ENCODE measurements around the gene CCDC196. TPM values are rescaled to one million over a fixed set of nuclear protein-coding genes. Genes with fewer than 3 reads are reported as not detected.
"Not testable (repeated sequence)": the region's sequence is repeated elsewhere in the genome, so short reads cannot be mapped to it uniquely, and the experiment has no call there.

Gene CCDC196
- total RNA-seq, 1 donor from 2014 or later, result not detected

- Histone ChIP-seq H3K27me3 (no peaks in the 10 kb centered on the region), H3K36me3 (no peaks in the 10 kb centered on the region), H3K4me1 (peaks cover 2% of the 10 kb centered on the region), H3K4me3 (no peak overlapping the region), H3K27ac (no peak overlapping the region), H3K9me3 (no peaks in the 10 kb centered on the region)
- intact Hi-C loops (cut with DNase I), result no loop called here
- DNase-seq (ENCODE audit: extremely low spot score in 2 of 2), result no peak
- TF ChIP-seq POLR2AphosphoS5 (IDR thresholded peaks at IDR 0.05; ENCODE audit: insufficient read depth in 1 of 2, low read depth in 1 of 2) (no peak), POLR2A (IDR thresholded peaks at IDR 0.05) (no peak)
Observed at GRCh38 chr14:66501592-66501991, 15.4 kb downstream of the CCDC196 start.

GRCh38 chr14:66502836-66503235 is 16.7 kb downstream of the CCDC196 start:
- H3K9me3 ChIP-seq; H3K36me3 ChIP-seq; intact Hi-C loops (cut with DNase I); H3K27ac ChIP-seq; DNase-seq (ENCODE audit: extremely low spot score in 2 of 2); H3K27me3 ChIP-seq; H3K4me3 ChIP-seq: not testable (repeated sequence)
- peaks cover 10% of the 10 kb centered on the region for H3K4me1 ChIP-seq

GRCh38 chr14:66503532-66503931 is 17.4 kb downstream of the CCDC196 start:
- Histone ChIP-seq H3K4me3 (no peak overlapping the region), H3K27me3 (no peaks in the 10 kb centered on the region), H3K27ac (no peak overlapping the region), H3K4me1 (peaks cover 10% of the 10 kb centered on the region), H3K36me3 (no peaks in the 10 kb centered on the region), H3K9me3 (no peaks in the 10 kb centered on the region)
- TF ChIP-seq CTCF (IDR thresholded peaks at IDR 0.05) (no peak), POLR2A (IDR thresholded peaks at IDR 0.05) (no peak), POLR2AphosphoS5 (IDR thresholded peaks at IDR 0.05; ENCODE audit: insufficient read depth in 1 of 2, low read depth in 1 of 2) (no peak)
- intact Hi-C loops (cut with DNase I), result no loop called here
- DNase-seq (ENCODE audit: extremely low spot score in 2 of 2), result no peak

- Histone ChIP-seq H3K9me3 (no peaks in the 10 kb centered on the region), H3K27me3 (no peaks in the 10 kb centered on the region), H3K36me3 (no peaks in the 10 kb centered on the region), H3K27ac (peak overlapping the region; percentile 92), H3K4me3 (peak overlapping the region; percentile 64 to 83), H3K4me1 (peaks cover 23% of the 10 kb centered on the region)
- DNase-seq (ENCODE audit: extremely low spot score in 2 of 2), result no peak
- intact Hi-C loops (cut with DNase I), result no loop called here
- TF ChIP-seq POLR2AphosphoS5 (IDR thresholded peaks at IDR 0.05; ENCODE audit: insufficient read depth in 1 of 2, low read depth in 1 of 2), result no peak
- no peak for TF ChIP-seq POLR2A (IDR thresholded peaks at IDR 0.05)
- no peak for TF ChIP-seq CTCF (IDR thresholded peaks at IDR 0.05)
Observed at GRCh38 chr14:66507181-66507721, 21.1 kb downstream of the CCDC196 start.

GRCh38 chr14:66507722-66508546 is 21.8 kb downstream of the CCDC196 start, which contains the start of gene GPHN:
GPHN (plus strand) TSS chr14:66508147.
- Histone ChIP-seq H3K4me3 (peak within 1 kb of the TSS; percentile 64 to 83), H3K9me3 (no peaks in the 10 kb centered on the region), H3K4me1 (peaks cover 23% of the 10 kb centered on the region), H3K36me3 (no peaks in the 10 kb centered on the region), H3K27ac (peak within 1 kb of the TSS; percentile 92), H3K27me3 (no peaks in the 10 kb centered on the region)
- intact Hi-C loops (cut with DNase I), result no loop called here
- peak in 2 of 3 experiments; percentile 3 to 53 for TF ChIP-seq CTCF (IDR thresholded peaks at IDR 0.05)
- peak; percentile 78 to 93 for TF ChIP-seq POLR2AphosphoS5 (IDR thresholded peaks at IDR 0.05; ENCODE audit: insufficient read depth in 1 of 2, low read depth in 1 of 2)
- peak in 1 of 2 donors; percentile 76 for TF ChIP-seq POLR2A (IDR thresholded peaks at IDR 0.05)
- DNase-seq (ENCODE audit: extremely low spot score in 2 of 2), result peak; percentile 97

- Histone ChIP-seq H3K27me3 (no peaks in the 10 kb centered on the region), H3K9me3 (no peaks in the 10 kb centered on the region), H3K36me3 (no peaks in the 10 kb centered on the region), H3K27ac (peak overlapping the region; percentile 92), H3K4me1 (peaks cover 23% of the 10 kb centered on the region), H3K4me3 (peak overlapping the region; percentile 64 to 83)
- intact Hi-C loops (cut with DNase I), result no loop called here
- TF ChIP-seq POLR2A (IDR thresholded peaks at IDR 0.05), result no peak
- DNase-seq (ENCODE audit: extremely low spot score in 2 of 2), result no peak
Observed at GRCh38 chr14:66508547-66508845, 22.3 kb downstream of the CCDC196 start.
